ENCODE data around the gene DUSP6. TPM values are rescaled to one million over a fixed set of nuclear protein-coding genes. Genes with fewer than 3 reads are reported as not detected.

DUSP6 gene
- total and polyA plus RNA-seq, 2 of the 13 experiments (the other 11 are each of a cell fraction or from before 2014, with no cell fraction given) = 40.9 to 161 TPM

DNA sequence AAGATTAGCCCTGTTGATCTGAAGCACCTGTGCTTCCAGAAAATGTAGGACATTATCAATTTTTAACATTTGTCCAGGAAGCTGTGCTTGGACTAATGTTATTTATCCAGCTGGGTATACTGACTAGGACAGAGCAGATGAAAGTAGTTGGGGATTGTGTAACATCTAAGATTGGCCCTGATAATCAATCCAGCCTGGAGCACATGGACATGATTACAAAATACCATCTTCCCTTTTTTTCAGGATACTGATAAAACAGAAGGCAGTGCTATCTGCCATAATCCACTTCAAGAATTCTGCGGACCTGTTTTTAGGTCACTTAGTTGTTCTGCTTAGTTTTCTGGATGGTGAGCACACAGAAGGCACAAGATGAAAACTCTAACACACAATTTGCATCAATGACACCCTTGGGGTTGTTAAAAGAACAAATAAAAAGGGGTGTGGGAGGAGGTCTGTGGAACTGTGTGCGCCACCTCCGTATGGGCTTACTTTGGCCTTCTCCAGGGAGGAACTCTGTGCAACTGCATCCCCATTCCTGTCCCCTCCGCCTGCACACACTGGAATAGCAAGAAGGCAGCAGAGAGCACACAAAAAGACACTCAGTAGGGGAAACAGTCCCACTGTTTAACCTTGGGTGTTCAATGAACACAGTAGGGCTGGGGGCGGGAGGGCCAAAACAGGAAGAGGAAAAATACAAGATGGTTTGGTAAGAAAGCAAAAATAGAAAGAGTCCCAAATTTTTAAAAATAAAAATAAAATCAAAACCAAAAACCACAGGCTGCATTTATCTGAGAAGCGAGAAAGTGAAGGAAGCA is 31.1 kb upstream of the DUSP6 start (continued):
- TF ChIP-seq ZSCAN20 (CRISPR knock-in tag; IDR thresholded peaks at IDR 0.05; ENCODE audit: borderline replicate concordance) (no peak), ZNF264 (CRISPR knock-in tag; IDR thresholded peaks at IDR 0.05) (no peak), ZNF460 (CRISPR knock-in tag; IDR thresholded peaks at IDR 0.05; ENCODE audit: borderline replicate concordance) (no peak; the same call in 1 of the 2 replicates), MED1 (CRISPR knock-in tag; IDR thresholded peaks at IDR 0.05) (peak; percentile 98), KDM1A (CRISPR knock-in tag; IDR thresholded peaks at IDR 0.05) (no peak), SETDB1 (CRISPR knock-in tag; IDR thresholded peaks at IDR 0.05; ENCODE audit: borderline replicate concordance) (no peak), SIN3A (IDR thresholded peaks at IDR 0.05; ENCODE audit: borderline replicate concordance, low read depth, low read length) (no peak), FOXA3 (CRISPR knock-in tag; IDR thresholded peaks at IDR 0.05) (peak; percentile 92), CHCHD3 (CRISPR knock-in tag; IDR thresholded peaks at IDR 0.05) (no peak)
- TF ChIP-seq, protein P1, sequence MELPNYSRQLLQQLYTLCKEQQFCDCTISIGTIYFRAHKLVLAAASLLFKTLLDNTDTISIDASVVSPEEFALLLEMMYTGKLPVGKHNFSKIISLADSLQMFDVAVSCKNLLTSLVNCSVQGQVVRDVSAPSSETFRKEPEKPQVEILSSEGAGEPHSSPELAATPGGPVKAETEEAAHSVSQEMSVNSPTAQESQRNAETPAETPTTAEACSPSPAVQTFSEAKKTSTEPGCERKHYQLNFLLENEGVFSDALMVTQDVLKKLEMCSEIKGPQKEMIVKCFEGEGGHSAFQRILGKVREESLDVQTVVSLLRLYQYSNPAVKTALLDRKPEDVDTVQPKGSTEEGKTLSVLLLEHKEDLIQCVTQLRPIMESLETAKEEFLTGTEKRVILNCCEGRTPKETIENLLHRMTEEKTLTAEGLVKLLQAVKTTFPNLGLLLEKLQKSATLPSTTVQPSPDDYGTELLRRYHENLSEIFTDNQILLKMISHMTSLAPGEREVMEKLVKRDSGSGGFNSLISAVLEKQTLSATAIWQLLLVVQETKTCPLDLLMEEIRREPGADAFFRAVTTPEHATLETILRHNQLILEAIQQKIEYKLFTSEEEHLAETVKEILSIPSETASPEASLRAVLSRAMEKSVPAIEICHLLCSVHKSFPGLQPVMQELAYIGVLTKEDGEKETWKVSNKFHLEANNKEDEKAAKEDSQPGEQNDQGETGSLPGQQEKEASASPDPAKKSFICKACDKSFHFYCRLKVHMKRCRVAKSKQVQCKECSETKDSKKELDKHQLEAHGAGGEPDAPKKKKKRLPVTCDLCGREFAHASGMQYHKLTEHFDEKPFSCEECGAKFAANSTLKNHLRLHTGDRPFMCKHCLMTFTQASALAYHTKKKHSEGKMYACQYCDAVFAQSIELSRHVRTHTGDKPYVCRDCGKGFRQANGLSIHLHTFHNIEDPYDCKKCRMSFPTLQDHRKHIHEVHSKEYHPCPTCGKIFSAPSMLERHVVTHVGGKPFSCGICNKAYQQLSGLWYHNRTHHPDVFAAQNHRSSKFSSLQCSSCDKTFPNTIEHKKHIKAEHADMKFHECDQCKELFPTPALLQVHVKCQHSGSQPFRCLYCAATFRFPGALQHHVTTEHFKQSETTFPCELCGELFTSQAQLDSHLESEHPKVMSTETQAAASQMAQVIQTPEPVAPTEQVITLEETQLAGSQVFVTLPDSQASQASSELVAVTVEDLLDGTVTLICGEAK (IDR thresholded peaks at IDR 0.05) = no peak
- TF ChIP-seq, protein P1 (CRISPR knock-in tag; IDR thresholded peaks at IDR 0.05) = no peak; the same call in 1 of the 2 replicates
- TF ChIP-seq, protein P2, sequence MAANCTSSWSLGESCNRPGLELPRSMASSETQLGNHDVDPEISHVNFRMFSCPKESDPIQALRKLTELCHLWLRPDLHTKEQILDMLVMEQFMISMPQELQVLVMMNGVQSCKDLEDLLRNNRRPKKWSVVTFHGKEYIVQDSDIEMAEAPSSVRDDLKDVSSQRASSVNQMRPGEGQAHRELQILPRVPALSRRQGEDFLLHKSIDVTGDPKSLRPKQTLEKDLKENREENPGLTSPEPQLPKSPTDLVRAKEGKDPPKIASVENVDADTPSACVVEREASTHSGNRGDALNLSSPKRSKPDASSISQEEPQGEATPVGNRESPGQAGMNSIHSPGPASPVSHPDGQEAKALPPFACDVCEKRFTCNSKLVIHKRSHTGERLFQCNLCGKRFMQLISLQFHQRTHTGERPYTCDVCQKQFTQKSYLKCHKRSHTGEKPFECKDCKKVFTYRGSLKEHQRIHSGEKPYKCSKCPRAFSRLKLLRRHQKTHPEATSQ (CRISPR knock-in tag; IDR thresholded peaks at IDR 0.05; ENCODE audit: borderline replicate concordance) = no peak
- TF ChIP-seq, protein P3, sequence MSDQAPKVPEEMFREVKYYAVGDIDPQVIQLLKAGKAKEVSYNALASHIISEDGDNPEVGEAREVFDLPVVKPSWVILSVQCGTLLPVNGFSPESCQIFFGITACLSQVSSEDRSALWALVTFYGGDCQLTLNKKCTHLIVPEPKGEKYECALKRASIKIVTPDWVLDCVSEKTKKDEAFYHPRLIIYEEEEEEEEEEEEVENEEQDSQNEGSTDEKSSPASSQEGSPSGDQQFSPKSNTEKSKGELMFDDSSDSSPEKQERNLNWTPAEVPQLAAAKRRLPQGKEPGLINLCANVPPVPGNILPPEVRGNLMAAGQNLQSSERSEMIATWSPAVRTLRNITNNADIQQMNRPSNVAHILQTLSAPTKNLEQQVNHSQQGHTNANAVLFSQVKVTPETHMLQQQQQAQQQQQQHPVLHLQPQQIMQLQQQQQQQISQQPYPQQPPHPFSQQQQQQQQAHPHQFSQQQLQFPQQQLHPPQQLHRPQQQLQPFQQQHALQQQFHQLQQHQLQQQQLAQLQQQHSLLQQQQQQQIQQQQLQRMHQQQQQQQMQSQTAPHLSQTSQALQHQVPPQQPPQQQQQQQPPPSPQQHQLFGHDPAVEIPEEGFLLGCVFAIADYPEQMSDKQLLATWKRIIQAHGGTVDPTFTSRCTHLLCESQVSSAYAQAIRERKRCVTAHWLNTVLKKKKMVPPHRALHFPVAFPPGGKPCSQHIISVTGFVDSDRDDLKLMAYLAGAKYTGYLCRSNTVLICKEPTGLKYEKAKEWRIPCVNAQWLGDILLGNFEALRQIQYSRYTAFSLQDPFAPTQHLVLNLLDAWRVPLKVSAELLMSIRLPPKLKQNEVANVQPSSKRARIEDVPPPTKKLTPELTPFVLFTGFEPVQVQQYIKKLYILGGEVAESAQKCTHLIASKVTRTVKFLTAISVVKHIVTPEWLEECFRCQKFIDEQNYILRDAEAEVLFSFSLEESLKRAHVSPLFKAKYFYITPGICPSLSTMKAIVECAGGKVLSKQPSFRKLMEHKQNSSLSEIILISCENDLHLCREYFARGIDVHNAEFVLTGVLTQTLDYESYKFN (CRISPR knock-in tag; conservative IDR thresholded peaks at IDR 0.05) = peak; percentile 92
